Measurements from ENCODE around the gene ALDH1A3. TPM values are rescaled to one million over a fixed set of nuclear protein-coding genes. Genes with fewer than 3 reads are reported as not detected.

Gene ALDH1A3
- polyA plus RNA-seq, 1 of the 3 experiments (the other 2 are of a cell fraction) = 4.4 TPM

GRCh38 chr15:100844167-100844566 is 35.5 kb upstream of the ALDH1A3 start (continued):
- TF ChIP-seq, protein P1, sequence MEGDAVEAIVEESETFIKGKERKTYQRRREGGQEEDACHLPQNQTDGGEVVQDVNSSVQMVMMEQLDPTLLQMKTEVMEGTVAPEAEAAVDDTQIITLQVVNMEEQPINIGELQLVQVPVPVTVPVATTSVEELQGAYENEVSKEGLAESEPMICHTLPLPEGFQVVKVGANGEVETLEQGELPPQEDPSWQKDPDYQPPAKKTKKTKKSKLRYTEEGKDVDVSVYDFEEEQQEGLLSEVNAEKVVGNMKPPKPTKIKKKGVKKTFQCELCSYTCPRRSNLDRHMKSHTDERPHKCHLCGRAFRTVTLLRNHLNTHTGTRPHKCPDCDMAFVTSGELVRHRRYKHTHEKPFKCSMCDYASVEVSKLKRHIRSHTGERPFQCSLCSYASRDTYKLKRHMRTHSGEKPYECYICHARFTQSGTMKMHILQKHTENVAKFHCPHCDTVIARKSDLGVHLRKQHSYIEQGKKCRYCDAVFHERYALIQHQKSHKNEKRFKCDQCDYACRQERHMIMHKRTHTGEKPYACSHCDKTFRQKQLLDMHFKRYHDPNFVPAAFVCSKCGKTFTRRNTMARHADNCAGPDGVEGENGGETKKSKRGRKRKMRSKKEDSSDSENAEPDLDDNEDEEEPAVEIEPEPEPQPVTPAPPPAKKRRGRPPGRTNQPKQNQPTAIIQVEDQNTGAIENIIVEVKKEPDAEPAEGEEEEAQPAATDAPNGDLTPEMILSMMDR (IDR thresholded peaks at IDR 0.05) = no peak
- no peak for TF ChIP-seq GATA2 (CRISPR knock-in tag; IDR thresholded peaks at IDR 0.05)

DNA sequence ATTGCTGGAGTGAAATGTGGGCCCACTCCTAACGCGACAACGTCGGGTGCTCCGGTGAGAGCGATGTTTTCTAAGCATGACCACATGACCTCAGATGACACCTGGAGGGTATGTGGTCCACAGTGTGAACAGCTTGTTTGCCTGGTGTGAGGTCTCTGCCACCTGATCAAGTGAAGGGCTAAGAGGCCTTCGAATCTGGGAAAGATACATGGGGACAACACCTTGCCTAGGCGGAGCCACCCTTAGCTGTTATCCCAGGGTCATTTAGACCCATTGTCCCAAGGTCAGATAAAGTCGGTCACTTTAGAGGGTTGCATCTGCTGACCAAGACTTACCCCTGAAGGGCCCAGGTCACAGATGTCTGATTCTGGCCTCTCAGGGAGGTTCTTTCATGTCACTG is 34.9 kb upstream of the ALDH1A3 start:
- no peak overlapping the region for H3K4me3 ChIP-seq (ENCODE audit: low read depth in 2 of 2, low read length in 1 of 2)
- no peak overlapping the region for H3K9ac ChIP-seq
- WGBS (ENCODE audit: low lambda C conversion rate) = 92% methylated on average over 8 of the region's 9 CpGs
- no peaks in the 10 kb centered on the region for H3K36me3 ChIP-seq (replicated peaks in 1 of 2; ENCODE audit: control insufficient read depth in 1 of 2, insufficient read depth in 2 of 2, low read length in 1 of 2)
- no peaks in the 10 kb centered on the region for H3K9me3 ChIP-seq
- no peaks in the 10 kb centered on the region for H4K20me1 ChIP-seq (ENCODE audit: insufficient read depth)
- peaks cover 0 to 10% of the 10 kb centered on the region in 2 experiments; a peak in 2 of 4 replicates for H3K4me1 ChIP-seq (ENCODE audit: control insufficient read depth in 1 of 2, insufficient read depth in 2 of 2, low read depth in 1 of 2, low read length in 1 of 2)
- H3K4me2 ChIP-seq = no peak overlapping the region
- ChIA-PET POLR2A (no interaction called here), CTCF (interaction anchor here (2.0 kb wide), 1 partner anchor 28 kb away, joined by 10 read pairs; no protein-coding TSS in a partner anchor)
- H3K27me3 ChIP-seq (ENCODE audit: insufficient read depth) = no peaks in the 10 kb centered on the region
- no peaks in the 10 kb centered on the region for H3K9me2 ChIP-seq
- TF ChIP-seq FOXJ3 (CRISPR knock-in tag; IDR thresholded peaks at IDR 0.05) (no peak), YY1 (IDR thresholded peaks at IDR 0.05; ENCODE audit: low read depth) (no peak), MAX (IDR thresholded peaks at IDR 0.05; ENCODE audit: low read depth) (no peak), SIN3A (IDR thresholded peaks at IDR 0.05; ENCODE audit: borderline replicate concordance, low read depth, low read length) (no peak), FOSL2 (IDR thresholded peaks at IDR 0.05; ENCODE audit: borderline replicate concordance, low read depth) (no peak)
- TF ChIP-seq, protein P2, sequence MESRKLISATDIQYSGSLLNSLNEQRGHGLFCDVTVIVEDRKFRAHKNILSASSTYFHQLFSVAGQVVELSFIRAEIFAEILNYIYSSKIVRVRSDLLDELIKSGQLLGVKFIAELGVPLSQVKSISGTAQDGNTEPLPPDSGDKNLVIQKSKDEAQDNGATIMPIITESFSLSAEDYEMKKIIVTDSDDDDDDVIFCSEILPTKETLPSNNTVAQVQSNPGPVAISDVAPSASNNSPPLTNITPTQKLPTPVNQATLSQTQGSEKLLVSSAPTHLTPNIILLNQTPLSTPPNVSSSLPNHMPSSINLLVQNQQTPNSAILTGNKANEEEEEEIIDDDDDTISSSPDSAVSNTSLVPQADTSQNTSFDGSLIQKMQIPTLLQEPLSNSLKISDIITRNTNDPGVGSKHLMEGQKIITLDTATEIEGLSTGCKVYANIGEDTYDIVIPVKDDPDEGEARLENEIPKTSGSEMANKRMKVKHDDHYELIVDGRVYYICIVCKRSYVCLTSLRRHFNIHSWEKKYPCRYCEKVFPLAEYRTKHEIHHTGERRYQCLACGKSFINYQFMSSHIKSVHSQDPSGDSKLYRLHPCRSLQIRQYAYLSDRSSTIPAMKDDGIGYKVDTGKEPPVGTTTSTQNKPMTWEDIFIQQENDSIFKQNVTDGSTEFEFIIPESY (IDR thresholded peaks at IDR 0.05; ENCODE audit: borderline replicate concordance, low read depth) = no peak
- TF ChIP-seq, protein P3, sequence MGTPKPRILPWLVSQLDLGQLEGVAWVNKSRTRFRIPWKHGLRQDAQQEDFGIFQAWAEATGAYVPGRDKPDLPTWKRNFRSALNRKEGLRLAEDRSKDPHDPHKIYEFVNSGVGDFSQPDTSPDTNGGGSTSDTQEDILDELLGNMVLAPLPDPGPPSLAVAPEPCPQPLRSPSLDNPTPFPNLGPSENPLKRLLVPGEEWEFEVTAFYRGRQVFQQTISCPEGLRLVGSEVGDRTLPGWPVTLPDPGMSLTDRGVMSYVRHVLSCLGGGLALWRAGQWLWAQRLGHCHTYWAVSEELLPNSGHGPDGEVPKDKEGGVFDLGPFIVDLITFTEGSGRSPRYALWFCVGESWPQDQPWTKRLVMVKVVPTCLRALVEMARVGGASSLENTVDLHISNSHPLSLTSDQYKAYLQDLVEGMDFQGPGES (IDR thresholded peaks at IDR 0.05; ENCODE audit: low read depth, low read length) = no peak
- no peak overlapping the region for H3K27ac ChIP-seq (ENCODE audit: low read depth in 2 of 2, low read length in 1 of 2)
- no peak overlapping the region for H2AFZ ChIP-seq (ENCODE audit: low read depth)
- H3K79me2 ChIP-seq (ENCODE audit: insufficient read depth) = no peaks in the 10 kb centered on the region
- no peaks in the 10 kb centered on the region for H3F3A ChIP-seq (replicated peaks; ENCODE audit: insufficient read depth)
- DNase-seq = no peak

- 70% methylated on average over 5 of the region's 5 CpGs for WGBS (ENCODE audit: low lambda C conversion rate)
- no peaks in the 10 kb centered on the region for H3K9me3 ChIP-seq
- no peaks in the 10 kb centered on the region for H3K27me3 ChIP-seq (ENCODE audit: insufficient read depth)
- no peak overlapping the region for H3K27ac ChIP-seq (ENCODE audit: low read depth in 2 of 2, low read length in 1 of 2)
- POLR2A ChIA-PET = no interaction called here
- H3K4me1 ChIP-seq (ENCODE audit: control insufficient read depth in 1 of 2, insufficient read depth in 2 of 2, low read depth in 1 of 2, low read length in 1 of 2) = peaks cover 0 to 10% of the 10 kb centered on the region in 2 experiments; a peak in 2 of 4 replicates
- no peaks in the 10 kb centered on the region for H3F3A ChIP-seq (replicated peaks; ENCODE audit: insufficient read depth)
- H2AFZ ChIP-seq (ENCODE audit: low read depth) = no peak overlapping the region
- no peaks in the 10 kb centered on the region for H3K36me3 ChIP-seq (replicated peaks in 1 of 2; ENCODE audit: control insufficient read depth in 1 of 2, insufficient read depth in 2 of 2, low read length in 1 of 2)
- no peak overlapping the region for H3K4me3 ChIP-seq (ENCODE audit: low read depth in 2 of 2, low read length in 1 of 2)
- no peaks in the 10 kb centered on the region for H3K79me2 ChIP-seq (ENCODE audit: insufficient read depth)
- DNase-seq = no peak
- H3K9ac ChIP-seq = no peak overlapping the region
- H4K20me1 ChIP-seq (ENCODE audit: insufficient read depth) = no peaks in the 10 kb centered on the region
- no peak overlapping the region for H3K4me2 ChIP-seq
- H3K9me2 ChIP-seq = no peaks in the 10 kb centered on the region
- CTCF ChIA-PET = interaction anchor here (1.0 to 1.1 kb wide), 2 partner anchors 31 to 161 kb away, joined by 3 read pairs; no protein-coding TSS in a partner anchor
- TF ChIP-seq FOSL2 (IDR thresholded peaks at IDR 0.05; ENCODE audit: borderline replicate concordance, low read depth) (no peak), RCOR1 (IDR thresholded peaks at IDR 0.05; ENCODE audit: low read length) (no peak), SIN3A (IDR thresholded peaks at IDR 0.05; ENCODE audit: borderline replicate concordance, low read depth, low read length) (no peak), ELF1 (IDR thresholded peaks at IDR 0.05) (no peak), FOXJ3 (CRISPR knock-in tag; IDR thresholded peaks at IDR 0.05) (no peak), NRF1 (IDR thresholded peaks at IDR 0.05; ENCODE audit: low read depth, low read length) (no peak), JUND (IDR thresholded peaks at IDR 0.05) (no peak), USF2 (IDR thresholded peaks at IDR 0.05; ENCODE audit: borderline replicate concordance, low read depth, low read length) (no peak)
- TF ChIP-seq, protein P1 (IDR thresholded peaks at IDR 0.05) = no peak
- TF ChIP-seq, protein P3 (IDR thresholded peaks at IDR 0.05; ENCODE audit: low read depth, low read length) = no peak
Observed at GRCh38 chr15:100847194-100847593, 32.4 kb upstream of the ALDH1A3 start.
